ENCODE data around the gene ROCK2. TPM values are rescaled to one million over a fixed set of nuclear protein-coding genes. Genes with fewer than 3 reads are reported as not detected.

ROCK2 gene
- total and polyA plus RNA-seq, 2 of the 13 experiments (the other 11 are each of a cell fraction or from before 2014, with no cell fraction given): 38.1 to 119 TPM

GRCh38 chr2:11365096-11365879, 20.9 kb upstream of the ROCK2 start (continued):
- TF ChIP-seq BCLAF1 (IDR thresholded peaks at IDR 0.05): no peak
- no peak for TF ChIP-seq CAMTA2 (CRISPR knock-in tag; IDR thresholded peaks at IDR 0.05; ENCODE audit: borderline replicate concordance)
- no peak for TF ChIP-seq ZNF605 (CRISPR knock-in tag; IDR thresholded peaks at IDR 0.05)
- no peak for TF ChIP-seq ZNF816 (CRISPR knock-in tag; IDR thresholded peaks at IDR 0.05; ENCODE audit: borderline replicate concordance)
- peak; percentile 52 for TF ChIP-seq TFDP1 (CRISPR knock-in tag; IDR thresholded peaks at IDR 0.05; ENCODE audit: borderline replicate concordance)
- TF ChIP-seq TARDBP (CRISPR knock-in tag; IDR thresholded peaks at IDR 0.05): peak; percentile 85
- TF ChIP-seq, protein P1, sequence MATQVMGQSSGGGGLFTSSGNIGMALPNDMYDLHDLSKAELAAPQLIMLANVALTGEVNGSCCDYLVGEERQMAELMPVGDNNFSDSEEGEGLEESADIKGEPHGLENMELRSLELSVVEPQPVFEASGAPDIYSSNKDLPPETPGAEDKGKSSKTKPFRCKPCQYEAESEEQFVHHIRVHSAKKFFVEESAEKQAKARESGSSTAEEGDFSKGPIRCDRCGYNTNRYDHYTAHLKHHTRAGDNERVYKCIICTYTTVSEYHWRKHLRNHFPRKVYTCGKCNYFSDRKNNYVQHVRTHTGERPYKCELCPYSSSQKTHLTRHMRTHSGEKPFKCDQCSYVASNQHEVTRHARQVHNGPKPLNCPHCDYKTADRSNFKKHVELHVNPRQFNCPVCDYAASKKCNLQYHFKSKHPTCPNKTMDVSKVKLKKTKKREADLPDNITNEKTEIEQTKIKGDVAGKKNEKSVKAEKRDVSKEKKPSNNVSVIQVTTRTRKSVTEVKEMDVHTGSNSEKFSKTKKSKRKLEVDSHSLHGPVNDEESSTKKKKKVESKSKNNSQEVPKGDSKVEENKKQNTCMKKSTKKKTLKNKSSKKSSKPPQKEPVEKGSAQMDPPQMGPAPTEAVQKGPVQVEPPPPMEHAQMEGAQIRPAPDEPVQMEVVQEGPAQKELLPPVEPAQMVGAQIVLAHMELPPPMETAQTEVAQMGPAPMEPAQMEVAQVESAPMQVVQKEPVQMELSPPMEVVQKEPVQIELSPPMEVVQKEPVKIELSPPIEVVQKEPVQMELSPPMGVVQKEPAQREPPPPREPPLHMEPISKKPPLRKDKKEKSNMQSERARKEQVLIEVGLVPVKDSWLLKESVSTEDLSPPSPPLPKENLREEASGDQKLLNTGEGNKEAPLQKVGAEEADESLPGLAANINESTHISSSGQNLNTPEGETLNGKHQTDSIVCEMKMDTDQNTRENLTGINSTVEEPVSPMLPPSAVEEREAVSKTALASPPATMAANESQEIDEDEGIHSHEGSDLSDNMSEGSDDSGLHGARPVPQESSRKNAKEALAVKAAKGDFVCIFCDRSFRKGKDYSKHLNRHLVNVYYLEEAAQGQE (IDR thresholded peaks at IDR 0.05; ENCODE audit: borderline replicate concordance in 1 of 2, low read depth in 1 of 2, low read length in 2 of 2): peak in 1 of 2 experiments; percentile 60; a peak in 1 of 4 replicates
- TF ChIP-seq NR1H2 (CRISPR knock-in tag; IDR thresholded peaks at IDR 0.05; ENCODE audit: borderline replicate concordance, low read depth): no peak
- no peak for TF ChIP-seq ZKSCAN5 (CRISPR knock-in tag; IDR thresholded peaks at IDR 0.05)
- TF ChIP-seq ZNF598 (CRISPR knock-in tag; IDR thresholded peaks at IDR 0.05; ENCODE audit: borderline replicate concordance): 0 out of 2 replicates have a peak, but pooled peaks have one; percentile 61
- peak; percentile 57; the same call in 1 of the 2 replicates for TF ChIP-seq PHF21A (CRISPR knock-in tag; IDR thresholded peaks at IDR 0.05)
- TF ChIP-seq SMARCE1 (IDR thresholded peaks at IDR 0.05; ENCODE audit: borderline replicate concordance): no peak

Data from HepG2 (cell line).